Keratinocyte (primary cell): ENCODE data around the gene ARL6IP6.
A peak's percentile ranks its signal among the peaks of the same experiment; 100 is the strongest.

Source experiments
- CTCF ChIP-seq, 3 experiments: IDR thresholded peaks in 1 of 3; conservative IDR thresholded peaks in 1 of 3; optimal IDR thresholded peaks in 1 of 3; 2 replicates in 2 of 3; 3 replicates in 1 of 3; pipeline versions ENCODE3 to v1.5.1; 2011; ENCODE audit warnings: low read length in 3 of 3, mild to moderate bottlenecking in 3 of 3, moderate library complexity in 2 of 3, control low read depth in 1 of 3, inconsistent platforms in 1 of 3; ENCODE audit not compliant: insufficient read depth in 2 of 3; ENCODE audit errors: extremely low read depth in 1 of 3
- EZH2 ChIP-seq: IDR thresholded peaks from one replicate; pipeline ENCODE4 v1.6.1; 2012; ENCODE audit warnings: inconsistent platforms, mild to moderate bottlenecking, low read length, moderate library complexity

GRCh38 chr2:152755029-152755428 is 36.6 kb downstream of the ARL6IP6 start:
- peak; percentile 48 to 63 (median 52) for TF ChIP-seq CTCF (optimal IDR thresholded peaks at IDR 0.05 in 1 of 3, IDR thresholded peaks at IDR 0.05 in 1 of 3, conservative IDR thresholded peaks at IDR 0.05 in 1 of 3; ENCODE audit: extremely low read depth in 1 of 3, insufficient read depth in 2 of 3, low read length in 3 of 3)
- TF ChIP-seq EZH2, result no peak
